H1 (cell line): ENCODE measurements around the gene KLK4. TPM values are rescaled to one million over a fixed set of nuclear protein-coding genes. Genes with fewer than 3 reads are reported as not detected.

ENCODE experiments used
- CTCF ChIA-PET: fragments of 300-600 bp; sonication (Branson Sonifier 250); formaldehyde crosslinking; loops from one replicate; lab custom pipeline; 2021; ENCODE audit not compliant: partially characterized antibody; lab: Charles Lee
- POLR2A ChIA-PET: fragments of 300-600 bp; sonication (Branson Sonifier 250); formaldehyde crosslinking; loops from one replicate; lab custom pipeline; 2021; ENCODE audit warnings: inconsistent platforms; ENCODE audit not compliant: partially characterized antibody; lab: Charles Lee
- DNase-seq, 2 experiments: peaks; one replicate each; pipeline versions ENCODE4 v3.0.0 to v3.0.0-alpha.2; 2010 to 2022; ENCODE audit warnings: low spot score in 2 of 2, low read depth in 1 of 2, mixed read lengths in 1 of 2
- FAIRE-seq: peaks from 2 replicates; lab custom pipeline; 2011; peaks lifted over from hg19 to GRCh38; lab: Jason Lieb, UNC
- H2AFZ ChIP-seq: 2 replicates; pipeline ENCODE4 v1.8.1; 2012; ENCODE audit warnings: low read length, inconsistent platforms
- H2AK5ac ChIP-seq: 2 replicates; pipeline ENCODE4 v1.6.1; 2013; ENCODE audit warnings: low read depth, low read length
- H2BK120ac ChIP-seq: replicated peaks from 2 replicates; pipeline ENCODE3; 2013; ENCODE audit warnings: low read depth, low read length, inconsistent platforms
- H2BK12ac ChIP-seq: 2 replicates; pipeline ENCODE4 v1.6.1; 2013; ENCODE audit warnings: low read depth, low read length
- H2BK15ac ChIP-seq: 2 replicates; pipeline ENCODE4 v1.6.1; 2013; ENCODE audit warnings: low read length
- H2BK20ac ChIP-seq: 2 replicates; pipeline ENCODE4 v1.6.1; 2013; ENCODE audit warnings: low read length
- H2BK5ac ChIP-seq: 2 replicates; pipeline ENCODE4 v1.6.1; 2013; ENCODE audit warnings: low read depth, low read length
- H3K14ac ChIP-seq: 2 replicates; pipeline ENCODE4 v1.6.1; 2013; ENCODE audit warnings: inconsistent platforms; ENCODE audit not compliant: insufficient read length
- H3K18ac ChIP-seq: 2 replicates; pipeline ENCODE4 v1.6.1; 2013; ENCODE audit warnings: low read length; ENCODE audit errors: extremely low read depth
- H3K23ac ChIP-seq: 2 replicates; pipeline ENCODE4 v1.6.1; 2013; ENCODE audit warnings: inconsistent platforms; ENCODE audit not compliant: insufficient read length
- H3K23me2 ChIP-seq: 2 replicates; pipeline ENCODE4 v1.6.1; 2013; ENCODE audit warnings: low read depth, low read length
- H3K27ac ChIP-seq: 2 replicates; pipeline ENCODE4 v1.6.1; 2011; ENCODE audit warnings: low read depth, low read length, inconsistent platforms
- H3K27me3 ChIP-seq, 4 experiments: replicated peaks in 1 of 4; 1 replicate in 1 of 4; 2 replicates in 3 of 4; pipeline versions ENCODE4 v1.6.1 to v1.8.1; 2011 to 2013; ENCODE audit warnings: low read length in 3 of 4, mild to moderate bottlenecking in 3 of 4, inconsistent platforms in 2 of 4, mixed read lengths in 2 of 4, moderate library complexity in 1 of 4; ENCODE audit not compliant: control insufficient read depth in 3 of 4, insufficient read depth in 3 of 4; ENCODE audit errors: extremely low read depth in 1 of 4
- H3K36me3 ChIP-seq, 4 experiments: 2 replicates each; pipeline versions ENCODE4 v1.6.1 to v1.8.1; 2011 to 2013; ENCODE audit warnings: mild to moderate bottlenecking in 4 of 4, low read length in 3 of 4, moderate library complexity in 2 of 4, control low read depth in 1 of 4, inconsistent platforms in 1 of 4; ENCODE audit not compliant: insufficient read depth in 4 of 4, control insufficient read depth in 2 of 4
- H3K4ac ChIP-seq: replicated peaks from 2 replicates; pipeline ENCODE3; 2013; ENCODE audit warnings: low read length, low read depth, mixed read lengths, inconsistent platforms; ENCODE audit not compliant: insufficient read length
- H3K4me1 ChIP-seq, 4 experiments: replicated peaks in 1 of 4; 1 replicate in 1 of 4; 2 replicates in 3 of 4; pipeline versions ENCODE4 v1.6.1 to v1.8.1; 2011 to 2013; ENCODE audit warnings: low read length in 3 of 4, inconsistent platforms in 2 of 4, mixed read lengths in 1 of 4; ENCODE audit not compliant: insufficient read depth in 4 of 4, control insufficient read depth in 3 of 4
- H3K4me2 ChIP-seq, 2 experiments: 2 replicates each; pipeline versions ENCODE4 v1.6.1 to v1.8.1; 2011 to 2013; ENCODE audit warnings: low read depth in 2 of 2, low read length in 2 of 2, control low read depth in 1 of 2, inconsistent platforms in 1 of 2, mild to moderate bottlenecking in 1 of 2; ENCODE audit not compliant: insufficient read depth in 1 of 2
- H3K4me3 ChIP-seq, 4 experiments: fragments of 200-600, 300-600 bp in 1 of 4; sonication (generic), shearing (Covaris generic), sonication (Bioruptor Twin) in 1 of 4; 2 replicates each; pipeline versions ENCODE4 v1.5.1 to v1.8.1; 2011 to 2016; ENCODE audit warnings: low read length in 4 of 4, low read depth in 3 of 4, control low read depth in 2 of 4, inconsistent platforms in 2 of 4, mild to moderate bottlenecking in 2 of 4, mixed read lengths in 1 of 4, moderate library complexity in 1 of 4; ENCODE audit not compliant: insufficient read depth in 2 of 4; ENCODE audit errors: extremely low read depth in 1 of 4
- H3K56ac ChIP-seq: replicated peaks from 2 replicates; pipeline ENCODE3; 2013; ENCODE audit warnings: low read depth, mild to moderate bottlenecking, mixed read lengths, low read length, inconsistent platforms; ENCODE audit not compliant: insufficient read length
- H3K79me1 ChIP-seq: 2 replicates; pipeline ENCODE4 v1.6.1; 2013; ENCODE audit warnings: low read depth, low read length, control low read depth
- H3K79me2 ChIP-seq, 2 experiments: 2 replicates each; pipeline versions ENCODE4 v1.6.1 to v1.8.1; 2012 to 2013; ENCODE audit warnings: low read length in 2 of 2, mild to moderate bottlenecking in 2 of 2, inconsistent platforms in 1 of 2; ENCODE audit not compliant: insufficient read depth in 2 of 2, control insufficient read depth in 1 of 2
- H3K9ac ChIP-seq, 4 experiments: replicated peaks in 1 of 4; 1 replicate in 1 of 4; 2 replicates in 3 of 4; pipeline versions ENCODE4 v1.6.1 to v1.8.1; 2011 to 2013; ENCODE audit warnings: low read depth in 3 of 4, low read length in 3 of 4, control low read depth in 2 of 4, mild to moderate bottlenecking in 2 of 4, moderate library complexity in 2 of 4, inconsistent platforms in 1 of 4; ENCODE audit errors: extremely low read depth in 1 of 4
- H3K9me3 ChIP-seq, 2 experiments: 2 replicates each; pipeline versions ENCODE4 v1.6.1 to v1.8.1; 2012 to 2013; ENCODE audit warnings: mild to moderate bottlenecking in 2 of 2, moderate library complexity in 2 of 2, control low read depth in 1 of 2, inconsistent platforms in 1 of 2, low read depth in 1 of 2, low read length in 1 of 2, mixed read lengths in 1 of 2; ENCODE audit not compliant: insufficient read depth in 2 of 2
- H4K20me1 ChIP-seq, 2 experiments: replicated peaks in 1 of 2; 2 replicates each; pipeline versions ENCODE3 to v1.8.1; 2011 to 2013; ENCODE audit warnings: inconsistent platforms in 2 of 2, low read length in 2 of 2, mild to moderate bottlenecking in 1 of 2; ENCODE audit not compliant: insufficient read depth in 2 of 2, control insufficient read depth in 1 of 2
- H4K5ac ChIP-seq: 2 replicates; pipeline ENCODE4 v1.6.1; 2013; ENCODE audit warnings: low read length, low read depth, mixed read lengths, inconsistent platforms; ENCODE audit not compliant: insufficient read length
- H4K8ac ChIP-seq: 2 replicates; pipeline ENCODE4 v1.8.0; 2013; ENCODE audit warnings: mild to moderate bottlenecking, moderate library complexity, low read length, inconsistent platforms; ENCODE audit not compliant: insufficient read depth; ENCODE audit errors: extremely low read depth
- H4K91ac ChIP-seq: replicated peaks from 2 replicates; pipeline ENCODE3; 2013; ENCODE audit warnings: low read length, mixed read lengths, inconsistent platforms; ENCODE audit not compliant: insufficient read length
- BRCA1 ChIP-seq: IDR thresholded peaks from 2 replicates; pipeline ENCODE4 v1.6.1; 2012; ENCODE audit warnings: low read depth, low read length, improper control_type of control experiment
- CHD2 ChIP-seq: IDR thresholded peaks from 2 replicates; pipeline ENCODE4 v1.6.1; 2012; ENCODE audit warnings: low read length, improper control_type of control experiment
- CTCF ChIP-seq, 3 experiments: IDR thresholded peaks; 1 replicate in 2 of 3; 2 replicates in 1 of 3; pipeline versions ENCODE4 v1.5.1 to v1.6.1; 2011; ENCODE audit warnings: low read length in 3 of 3, mild to moderate bottlenecking in 3 of 3, inconsistent platforms in 2 of 3, low read depth in 1 of 3, moderate library complexity in 1 of 3; ENCODE audit not compliant: insufficient read depth in 1 of 3; ENCODE audit errors: control extremely low read depth in 1 of 3
- FOSL1 ChIP-seq: IDR thresholded peaks from 2 replicates; pipeline ENCODE4 v1.6.1; 2011; ENCODE audit warnings: mild to moderate bottlenecking, low read depth, low read length, moderate library complexity; ENCODE audit not compliant: insufficient read depth
- HDAC6 ChIP-seq: IDR thresholded peaks from one replicate; pipeline ENCODE4 v1.7.1; 2012; ENCODE audit warnings: low read depth, mild to moderate bottlenecking, inconsistent platforms, low read length, moderate library complexity
- NANOG ChIP-seq: IDR thresholded peaks from 2 replicates; pipeline ENCODE4 v1.6.1; 2011; ENCODE audit warnings: low read length, low read depth, mild to moderate bottlenecking, inconsistent platforms; ENCODE audit not compliant: insufficient read depth, poor library complexity, severe bottlenecking
- NRF1 ChIP-seq: IDR thresholded peaks from 2 replicates; pipeline ENCODE4 v1.6.1; 2011; ENCODE audit warnings: mild to moderate bottlenecking, low read depth, low read length, improper control_type of control experiment
- POLR2AphosphoS5 ChIP-seq: IDR thresholded peaks from 2 replicates; pipeline ENCODE4 v1.6.1; 2011; ENCODE audit warnings: low read depth, low read length
- SRF ChIP-seq: IDR thresholded peaks from 2 replicates; pipeline ENCODE4 v1.6.1; 2011; ENCODE audit warnings: mild to moderate bottlenecking, low read depth, low read length, moderate library complexity
- TAF1 ChIP-seq: IDR thresholded peaks from 2 replicates; pipeline ENCODE4 v1.6.1; 2011; ENCODE audit warnings: mild to moderate bottlenecking, low read depth, low read length
- TEAD4 ChIP-seq: IDR thresholded peaks from 2 replicates; pipeline ENCODE4 v1.6.1; 2012; ENCODE audit warnings: low read depth, low read length, inconsistent platforms, mixed read lengths
- WGBS, 2 experiments: shearing (Covaris generic) in 1 of 2; methylation state at CpG; one replicate each; pipeline versions ENCODE4 v1.1.6 to v1.1.7; 2013 to 2015; ENCODE audit warnings: low lambda C conversion rate in 2 of 2, mixed read lengths in 2 of 2, inconsistent platforms in 1 of 2, low coverage in 1 of 2, missing lambda C conversion rate in 1 of 2; ENCODE audit not compliant: insufficient replicate concordance in 2 of 2, insufficient coverage in 1 of 2, insufficient read length in 1 of 2; ENCODE audit errors: extremely low coverage in 1 of 2, missing lambda C conversion rate in 1 of 2; 5-methylcytosine and 5-hydroxymethylcytosine counted together
- polyA plus RNA-seq, 7 experiments: library from polyadenylated mRNA; depleted of rRNA in 3 of 7; stranded (reverse) in 5 of 7; unstranded in 2 of 7; fragments of >200 nt in 5 of 7; fragments of 200-250 nt in 2 of 7; gene quantifications; 1 replicate in 5 of 7; 2 replicates in 1 of 7; 4 replicates in 1 of 7; pipeline versions ENCODE4 v1.2.1 to v1.2.3, GENCODE V29; 2011 to 2013; ENCODE audit warnings: missing spikeins in 2 of 7, mixed read lengths in 2 of 7
- total RNA-seq: library from RNA; stranded (reverse); fragmentation: NEBNext Ultra II Directional; extraction: Animal tissue kit (Norgen Biotek cat#: 25700); gene quantifications from 2 replicates; pipeline ENCODE4 v1.2.1, GENCODE V29; 2021
- TF ChIP-seq, protein P1 (sequence below): IDR thresholded peaks from 2 replicates; pipeline ENCODE4 v1.6.1; 2012; ENCODE audit warnings: inconsistent platforms

KLK4 gene
- total and polyA plus RNA-seq, 2 of the 8 experiments (the other 6 are each of a cell fraction or from before 2014, with no cell fraction given): 0.44 TPM; not detected in 1

DNA sequence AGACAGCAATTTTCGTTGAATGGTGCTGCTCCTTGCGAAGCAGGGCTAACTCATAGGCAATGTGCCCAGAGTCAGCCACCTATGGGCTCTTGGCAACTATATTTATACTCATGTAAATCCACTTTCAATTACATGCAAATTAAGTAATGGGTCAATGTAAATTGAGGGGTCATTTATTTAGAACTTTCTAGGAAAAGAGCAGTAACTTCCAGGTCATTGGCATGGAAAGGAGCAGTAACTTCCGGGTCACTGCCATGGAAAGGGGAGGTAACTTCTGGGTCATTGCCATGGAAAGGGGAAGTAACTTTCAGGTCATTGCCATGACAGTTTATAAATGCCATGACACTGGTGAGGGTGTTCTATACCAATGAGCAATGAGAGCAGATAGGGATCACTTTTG is 11.6 kb downstream of the KLK4 start:
- Histone ChIP-seq H3K56ac (no peak overlapping the region), H3K23ac (no peak overlapping the region), H3K18ac (no peak overlapping the region), H2AFZ (no peak overlapping the region), H3K4me1 (no peaks in the 10 kb centered on the region), H4K20me1 (peaks cover 0 to 2% of the 10 kb centered on the region in 2 experiments), H3K79me1 (no peaks in the 10 kb centered on the region), H4K8ac (no peak overlapping the region), H3K79me2 (no peaks in the 10 kb centered on the region), H2BK5ac (no peak overlapping the region), H2BK15ac (no peak overlapping the region), H4K91ac (no peak overlapping the region), H3K4me2 (no peak overlapping the region), H3K27me3 (peaks cover 0 to 3% (median 1%) of the 10 kb centered on the region in 4 experiments; a peak in 1 of 7 replicates), H3K4ac (no peak overlapping the region), H3K23me2 (no peaks in the 10 kb centered on the region), H2BK20ac (peak overlapping the region; percentile 75; the same call in 1 of the 2 replicates), H3K9me3 (peaks cover 5 to 6% of the 10 kb centered on the region in 2 experiments; a peak in 2 of 4 replicates), H2AK5ac (no peak overlapping the region), H4K5ac (no peak overlapping the region), H3K9ac (no peak overlapping the region), H3K14ac (no peak overlapping the region), H3K4me3 (no peak overlapping the region), H2BK120ac (no peak overlapping the region), H2BK12ac (no peak overlapping the region), H3K27ac (no peak overlapping the region), H3K36me3 (no peaks in the 10 kb centered on the region)
- DNase-seq (no peak), FAIRE-seq (no peak)
- POLR2A ChIA-PET: no interaction called here
- CTCF ChIA-PET: no interaction called here
- WGBS, 2 experiments: 79% methylated on average over 3 of the region's 3 CpGs; no CpG with 5 or more reads in 1 of the 2 experiments
- TF ChIP-seq TEAD4: no peak
- TF ChIP-seq CTCF (IDR thresholded peaks at IDR 0.05; ENCODE audit: control extremely low read depth in 1 of 3, insufficient read depth in 1 of 3, low read depth in 1 of 3, low read length in 3 of 3): no peak
- no peak for TF ChIP-seq SRF
- no peak for TF ChIP-seq POLR2AphosphoS5
- no peak for TF ChIP-seq FOSL1
- TF ChIP-seq NANOG: no peak
- TF ChIP-seq NRF1: no peak
- TF ChIP-seq, protein P1, sequence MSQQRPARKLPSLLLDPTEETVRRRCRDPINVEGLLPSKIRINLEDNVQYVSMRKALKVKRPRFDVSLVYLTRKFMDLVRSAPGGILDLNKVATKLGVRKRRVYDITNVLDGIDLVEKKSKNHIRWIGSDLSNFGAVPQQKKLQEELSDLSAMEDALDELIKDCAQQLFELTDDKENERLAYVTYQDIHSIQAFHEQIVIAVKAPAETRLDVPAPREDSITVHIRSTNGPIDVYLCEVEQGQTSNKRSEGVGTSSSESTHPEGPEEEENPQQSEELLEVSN: no peak
- TF ChIP-seq TAF1: no peak
- TF ChIP-seq CHD2: no peak
- no peak for TF ChIP-seq BRCA1
- no peak for TF ChIP-seq HDAC6
